ENCODE data around the gene INPP4A. TPM values are rescaled to one million over a fixed set of nuclear protein-coding genes. Genes with fewer than 3 reads are reported as not detected.
"Not testable (repeated sequence)": the region's sequence is repeated elsewhere in the genome, so short reads cannot be mapped to it uniquely, and the experiment has no call there.

Gene INPP4A
- 10 to 100 TPM; 15.7 to 18.1 (median 15.8) TPM for total RNA-seq
- 5.1 TPM for polyA plus RNA-seq
- long read RNA-seq, donor 1, partial matches to known transcripts, result 11 of 26 reads
- long read RNA-seq, donor 1, other reads (novel, unspliced or antisense), result 14 of 26 reads
- long read RNA-seq, donor 2, partial matches to known transcripts, result 0 of 12 reads
- long read RNA-seq, donor 2, other reads (novel, unspliced or antisense), result 12 of 12 reads
- long read RNA-seq, donor 3, partial matches to known transcripts, result 4 of 7 reads
- long read RNA-seq, donor 3, other reads (novel, unspliced or antisense), result 3 of 7 reads
- long read RNA-seq, donor 4, partial matches to known transcripts, result 5 of 15 reads
- long read RNA-seq, donor 4, other reads (novel, unspliced or antisense), result 9 of 15 reads

DNA sequence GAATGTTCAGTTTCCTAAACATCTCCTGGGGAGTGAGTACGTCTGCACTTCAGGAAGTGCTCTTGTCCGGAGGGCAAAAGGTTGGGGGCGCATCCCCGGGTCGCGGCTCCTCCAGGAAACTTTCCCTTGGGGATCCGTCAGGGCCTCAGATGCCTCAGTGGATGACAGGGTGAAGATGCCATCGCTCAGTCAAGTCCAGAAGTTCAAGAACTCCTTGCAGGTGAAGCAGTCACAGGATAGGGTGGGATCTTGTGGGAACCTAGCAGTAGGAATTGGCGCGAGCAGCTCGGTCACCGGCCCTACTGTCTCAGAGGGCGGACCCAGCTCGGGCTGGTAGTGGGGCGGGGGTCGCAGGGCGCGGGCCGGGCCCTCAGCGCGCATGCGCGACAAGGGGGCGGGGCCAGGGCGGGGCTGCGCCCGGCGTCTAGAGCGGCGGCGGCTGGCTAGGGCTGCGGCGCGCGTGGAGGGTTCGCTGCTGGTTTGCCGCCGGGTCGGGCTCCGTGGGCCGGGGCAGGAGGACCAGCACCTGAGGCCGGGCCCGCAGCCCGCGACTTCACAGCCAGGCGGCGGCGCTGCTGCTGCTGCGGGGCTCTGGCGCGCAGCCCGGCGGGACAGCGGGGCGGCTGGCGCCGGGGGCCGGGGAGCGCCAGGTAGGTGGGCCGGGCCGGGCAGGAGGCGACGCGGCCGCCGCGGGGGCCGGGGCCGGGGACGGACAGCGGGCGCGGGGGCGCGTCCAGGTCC is at the start of gene INPP4A:
Gene INPP4A (plus strand): TSS at position 423 of the 741 bp plus-strand sequence. CDS start 75,191 bp downstream, outside the sequence.
- no peaks in the 10 kb centered on the region for H3K9me3 ChIP-seq (ENCODE audit: control insufficient read depth, low read length)
- intact Hi-C loops (cut with DNase I), result loop anchor here in 2 of 4 donors (10.0 kb wide), 2 partner anchors 120 to 130 kb away; no protein-coding TSS in a partner anchor

DNA sequence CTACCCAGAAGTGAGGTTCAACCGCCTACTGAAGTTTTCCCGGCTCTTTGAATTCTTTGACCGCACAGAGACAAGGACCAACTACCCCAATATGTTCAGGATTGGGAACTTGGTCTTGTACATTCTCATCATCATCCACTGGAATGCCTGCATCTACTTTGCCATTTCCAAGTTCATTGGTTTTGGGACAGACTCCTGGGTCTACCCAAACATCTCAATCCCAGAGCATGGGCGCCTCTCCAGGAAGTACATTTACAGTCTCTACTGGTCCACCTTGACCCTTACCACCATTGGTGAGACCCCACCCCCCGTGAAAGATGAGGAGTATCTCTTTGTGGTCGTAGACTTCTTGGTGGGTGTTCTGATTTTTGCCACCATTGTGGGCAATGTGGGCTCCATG is 48.7 kb upstream of the INPP4A start:
- WGBS, result 93% methylated on average over 6 of the region's 6 CpGs
- intact Hi-C loops (cut with DNase I), result no loop called here

More for the DNA sequence above, at the start of gene INPP4A:
- DNase-seq (peak; percentile 77 to 92 (median 92)), ATAC-seq (peak; percentile 94 to 96)
- Histone ChIP-seq H3K27me3 (ENCODE audit: control insufficient read depth, insufficient read depth) (no peaks in the 10 kb centered on the region), H3K27ac (ENCODE audit: low read length) (peak within 1 kb of the TSS; percentile 50), H3K4me3 (ENCODE audit: low read length) (peak within 1 kb of the TSS; percentile 64), H3K4me1 (ENCODE audit: control insufficient read depth, insufficient read depth, low read length) (peaks cover 3% of the 10 kb centered on the region)
- WGBS, result under 1% methylated on average over 75 of the region's 75 CpGs

DNA sequence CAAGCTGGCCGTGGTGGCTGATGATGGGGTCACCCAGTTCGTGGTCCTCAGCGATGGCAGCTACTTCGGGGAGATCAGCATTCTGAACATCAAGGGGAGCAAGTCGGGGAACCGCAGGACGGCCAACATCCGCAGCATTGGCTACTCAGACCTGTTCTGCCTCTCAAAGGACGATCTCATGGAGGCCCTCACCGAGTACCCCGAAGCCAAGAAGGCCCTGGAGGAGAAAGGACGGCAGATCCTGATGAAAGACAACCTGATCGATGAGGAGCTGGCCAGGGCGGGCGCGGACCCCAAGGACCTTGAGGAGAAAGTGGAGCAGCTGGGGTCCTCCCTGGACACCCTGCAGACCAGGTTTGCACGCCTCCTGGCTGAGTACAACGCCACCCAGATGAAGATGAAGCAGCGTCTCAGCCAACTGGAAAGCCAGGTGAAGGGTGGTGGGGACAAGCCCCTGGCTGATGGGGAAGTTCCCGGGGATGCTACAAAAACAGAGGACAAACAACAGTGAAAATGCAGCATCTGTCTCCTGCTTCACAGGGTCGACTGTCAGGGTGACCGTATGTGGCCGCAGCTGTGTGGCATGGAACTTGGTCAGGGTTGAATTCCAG is 47.8 kb upstream of the INPP4A start:
- intact Hi-C loops (cut with DNase I), result no loop called here
- H3K27me3 ChIP-seq (ENCODE audit: control insufficient read depth, insufficient read depth), result no peaks in the 10 kb centered on the region
- H3K4me1 ChIP-seq (ENCODE audit: control insufficient read depth, insufficient read depth, low read length), result no peaks in the 10 kb centered on the region
- ATAC-seq, result no peak
- no peaks in the 10 kb centered on the region for H3K9me3 ChIP-seq (ENCODE audit: control insufficient read depth, low read length)
- H3K27ac ChIP-seq (ENCODE audit: low read length), result no peak overlapping the region
- no peak for DNase-seq
- WGBS, result 93% methylated on average over 23 of the region's 23 CpGs
- H3K4me3 ChIP-seq (ENCODE audit: low read length), result no peak overlapping the region

More for the DNA sequence above, 48.7 kb upstream of the INPP4A start:
- H3K27me3 ChIP-seq (ENCODE audit: control insufficient read depth, insufficient read depth), result no peaks in the 10 kb centered on the region
- no peak overlapping the region for H3K4me3 ChIP-seq (ENCODE audit: low read length)
- DNase-seq (no peak), ATAC-seq (no peak)
- H3K9me3 ChIP-seq (ENCODE audit: control insufficient read depth, low read length), result no peaks in the 10 kb centered on the region
- H3K27ac ChIP-seq (ENCODE audit: low read length), result no peak overlapping the region
- no peaks in the 10 kb centered on the region for H3K4me1 ChIP-seq (ENCODE audit: control insufficient read depth, insufficient read depth, low read length)

DNA sequence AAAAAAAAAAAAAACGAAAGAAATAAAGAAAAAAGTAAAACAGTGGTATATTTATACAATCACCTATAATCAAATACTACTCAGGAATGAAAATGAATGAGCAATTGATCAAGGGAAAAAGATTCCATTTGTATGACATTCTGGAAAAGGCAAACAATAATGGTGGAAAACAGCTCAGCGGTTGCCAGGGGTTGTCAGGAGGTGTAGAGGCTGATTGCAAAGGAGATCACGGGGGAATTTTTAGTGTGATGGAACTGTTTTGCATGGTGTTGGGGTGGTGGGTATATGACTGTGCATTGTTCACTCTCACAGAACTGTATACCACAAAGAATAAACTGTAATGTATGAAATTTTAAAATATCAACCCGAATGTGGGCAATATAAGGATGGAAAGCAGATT is 45.5 kb upstream of the INPP4A start:
- H3K27ac ChIP-seq (ENCODE audit: low read length), result no peak overlapping the region
- H3K4me3 ChIP-seq (ENCODE audit: low read length), result no peak overlapping the region
- DNase-seq, result no peak
- no peaks in the 10 kb centered on the region for H3K9me3 ChIP-seq (ENCODE audit: control insufficient read depth, low read length)
- WGBS, result 64% methylated on average over 4 of the region's 4 CpGs
- no peaks in the 10 kb centered on the region for H3K4me1 ChIP-seq (ENCODE audit: control insufficient read depth, insufficient read depth, low read length)
- no peaks in the 10 kb centered on the region for H3K27me3 ChIP-seq (ENCODE audit: control insufficient read depth, insufficient read depth)
- intact Hi-C loops (cut with DNase I), result no loop called here
- ATAC-seq, result no peak

DNA sequence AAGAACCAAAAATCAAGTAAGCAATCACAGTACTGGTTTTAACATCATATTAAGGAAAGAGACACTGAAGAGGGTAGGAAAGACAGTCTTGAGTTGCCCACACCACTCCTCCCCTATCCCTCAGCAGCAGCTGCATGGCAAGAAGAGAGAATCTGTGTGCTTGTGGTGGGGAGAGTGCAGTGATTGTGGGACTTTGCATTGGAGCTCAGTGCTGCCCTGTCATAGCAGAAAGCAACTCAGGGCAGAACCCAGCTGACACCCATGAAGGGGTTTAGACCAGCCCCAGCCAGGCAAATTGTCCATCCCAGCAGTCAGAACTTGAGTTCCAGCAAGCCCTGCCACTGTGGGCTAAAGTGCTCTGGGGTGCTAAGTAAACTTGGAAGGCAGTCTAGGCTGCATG is 40.8 kb upstream of the INPP4A start:
- DNase-seq, result no peak
- Histone ChIP-seq H3K27me3 (ENCODE audit: control insufficient read depth, insufficient read depth) (no peaks in the 10 kb centered on the region), H3K4me1 (ENCODE audit: control insufficient read depth, insufficient read depth, low read length) (no peaks in the 10 kb centered on the region), H3K4me3 (ENCODE audit: low read length) (no peak overlapping the region), H3K9me3 (ENCODE audit: control insufficient read depth, low read length) (no peaks in the 10 kb centered on the region), H3K27ac (ENCODE audit: low read length) (no peak overlapping the region)
- no peak for ATAC-seq
- intact Hi-C loops (cut with DNase I), result no loop called here

DNA sequence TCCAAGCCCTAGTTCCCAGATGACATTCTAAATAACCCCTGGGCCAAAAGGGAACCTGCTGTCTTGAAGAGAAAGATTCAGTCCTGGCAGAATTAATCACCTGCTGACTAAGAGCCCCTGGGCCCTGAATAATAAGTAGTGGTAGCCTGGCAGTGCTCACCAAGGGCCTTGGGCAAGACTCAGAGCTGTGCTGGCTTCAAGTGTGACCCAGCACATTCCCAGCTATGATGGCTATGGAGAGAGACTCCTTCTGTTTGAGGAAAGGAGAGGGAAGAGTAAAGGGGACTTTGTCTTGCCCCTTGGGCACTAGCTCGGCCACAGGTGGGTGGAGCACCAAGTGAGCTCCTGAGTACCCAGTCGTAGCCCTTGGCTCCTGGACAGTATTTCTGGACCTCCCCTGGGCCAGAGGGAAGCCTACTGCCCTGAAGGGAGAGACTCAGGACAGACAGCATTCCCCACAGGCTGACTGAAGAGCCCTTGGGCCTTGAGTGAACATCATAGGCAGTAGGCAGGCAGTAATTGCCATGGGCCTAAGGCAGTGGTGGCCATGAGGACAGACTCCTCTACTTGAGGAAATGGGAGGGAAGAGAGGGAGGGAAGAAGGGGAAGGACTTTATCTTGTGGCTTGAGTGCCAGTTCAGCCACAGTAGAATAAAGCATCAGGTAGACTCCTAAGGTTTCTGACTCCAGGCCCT is 40.0 kb upstream of the INPP4A start:
- no peaks in the 10 kb centered on the region for H3K9me3 ChIP-seq (ENCODE audit: control insufficient read depth, low read length)
- DNase-seq (no peak), ATAC-seq (no peak)
- no peak overlapping the region for H3K27ac ChIP-seq (ENCODE audit: low read length)
- WGBS, result 86% methylated on average over 2 of the region's 2 CpGs
- no peaks in the 10 kb centered on the region for H3K27me3 ChIP-seq (ENCODE audit: control insufficient read depth, insufficient read depth)
- H3K4me1 ChIP-seq (ENCODE audit: control insufficient read depth, insufficient read depth, low read length), result no peaks in the 10 kb centered on the region
- H3K4me3 ChIP-seq (ENCODE audit: low read length), result no peak overlapping the region
- intact Hi-C loops (cut with DNase I), result no loop called here

DNA sequence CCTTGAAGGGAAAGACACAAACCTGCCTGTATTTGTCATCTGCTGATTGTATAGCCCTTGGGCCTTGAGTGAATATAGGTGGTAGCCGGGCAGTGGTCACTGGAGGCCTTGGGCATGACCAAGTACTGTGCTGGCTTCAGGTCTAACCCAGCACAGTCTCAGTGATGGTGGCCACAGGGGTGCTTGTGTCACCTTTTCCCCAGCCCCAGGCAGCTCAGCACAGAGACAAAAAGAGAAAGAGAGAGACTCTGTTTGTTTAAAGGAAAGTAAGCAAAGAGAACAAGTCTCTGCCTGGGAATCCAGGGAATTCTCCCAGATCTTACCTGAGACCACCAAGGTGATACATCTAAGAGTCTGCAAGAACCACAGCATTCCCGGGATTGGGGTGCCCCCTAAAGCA is 39.4 kb upstream of the INPP4A start:
- intact Hi-C loops (cut with DNase I), result no loop called here
- H3K27me3 ChIP-seq (ENCODE audit: control insufficient read depth, insufficient read depth), result no peaks in the 10 kb centered on the region
- H3K4me3 ChIP-seq (ENCODE audit: low read length), result no peak overlapping the region
- H3K9me3 ChIP-seq (ENCODE audit: control insufficient read depth, low read length), result no peaks in the 10 kb centered on the region
- ATAC-seq, result no peak
- 84% methylated on average over 2 of the region's 2 CpGs for WGBS
- DNase-seq, result no peak
- no peak overlapping the region for H3K27ac ChIP-seq (ENCODE audit: low read length)
- H3K4me1 ChIP-seq (ENCODE audit: control insufficient read depth, insufficient read depth, low read length), result no peaks in the 10 kb centered on the region

DNA sequence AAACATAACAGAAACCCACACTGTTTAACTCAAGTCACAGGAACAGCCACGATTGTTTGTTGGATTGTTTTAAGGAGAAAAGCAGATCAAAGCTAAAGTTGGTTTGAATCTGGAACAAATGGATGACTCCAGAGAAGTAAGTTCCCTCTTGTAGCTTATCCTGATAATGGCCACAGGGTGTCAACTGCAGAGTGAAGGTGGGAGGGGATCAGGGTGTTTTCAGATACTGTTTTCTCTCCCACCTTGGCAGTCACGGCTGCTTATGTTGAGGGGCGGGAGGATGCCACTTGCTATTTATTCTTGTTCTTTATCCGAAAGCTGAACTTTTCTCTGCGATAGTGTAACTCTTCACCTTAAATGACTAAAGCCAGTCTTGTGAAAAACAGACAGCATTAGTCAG is 36.5 kb upstream of the INPP4A start:
- H3K4me1 ChIP-seq (ENCODE audit: control insufficient read depth, insufficient read depth, low read length), result no peaks in the 10 kb centered on the region
- ATAC-seq, result no peak
- H3K9me3 ChIP-seq (ENCODE audit: control insufficient read depth, low read length), result no peaks in the 10 kb centered on the region
- intact Hi-C loops (cut with DNase I), result no loop called here
- H3K4me3 ChIP-seq (ENCODE audit: low read length), result no peak overlapping the region
- WGBS, result 70% methylated on average over 5 of the region's 5 CpGs
- H3K27ac ChIP-seq (ENCODE audit: low read length), result no peak overlapping the region
- H3K27me3 ChIP-seq (ENCODE audit: control insufficient read depth, insufficient read depth), result no peaks in the 10 kb centered on the region
- DNase-seq, result no peak

DNA sequence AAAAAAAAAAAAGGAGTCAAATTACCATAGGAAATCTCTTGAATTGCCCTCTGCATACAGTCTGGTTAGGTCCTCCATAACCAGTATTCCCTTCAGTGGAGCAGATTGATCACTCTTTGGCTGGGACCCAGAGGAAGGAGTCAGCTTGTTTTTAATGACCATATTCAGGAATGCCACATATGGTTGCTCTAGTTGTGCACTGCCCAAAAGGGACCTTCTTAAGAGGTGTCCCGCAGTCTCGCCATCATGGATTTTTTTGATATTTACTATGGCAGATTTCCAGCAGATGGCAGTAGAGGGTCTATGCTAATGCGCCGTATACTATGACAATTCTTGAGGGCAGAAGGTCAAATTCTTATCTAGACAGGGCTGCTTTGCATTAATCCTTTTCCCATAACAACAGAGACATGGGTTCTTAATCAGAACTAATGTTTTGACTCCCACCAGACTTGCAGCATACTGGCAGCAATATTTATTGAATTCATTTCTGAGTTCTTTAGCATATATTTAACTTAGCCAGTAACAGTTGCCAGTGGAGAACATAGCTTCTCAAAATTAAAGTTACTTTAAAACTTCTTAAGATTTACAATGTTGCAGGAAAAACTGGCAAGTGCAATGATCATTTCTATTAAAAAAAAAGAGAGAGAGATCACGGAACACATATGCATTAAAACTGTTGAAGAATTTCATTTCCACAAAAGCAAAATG is 31.8 kb upstream of the INPP4A start:
- WGBS, result 26% methylated on average over 5 of the region's 5 CpGs
- no peak overlapping the region for H3K4me3 ChIP-seq (ENCODE audit: low read length)
- no peaks in the 10 kb centered on the region for H3K4me1 ChIP-seq (ENCODE audit: control insufficient read depth, insufficient read depth, low read length)
- ATAC-seq (peak; percentile 71 to 81), DNase-seq (no peak)
- intact Hi-C loops (cut with DNase I), result loop anchor here in 3 of 4 donors (5.0 to 10.0 kb wide), 4 partner anchors 102 to 194 kb away; partner anchors contain the start of genes COA5 (in 3 of the 3) and UNC50 (in 3 of the 3)
- H3K27ac ChIP-seq (ENCODE audit: low read length), result no peak overlapping the region
- no peaks in the 10 kb centered on the region for H3K27me3 ChIP-seq (ENCODE audit: control insufficient read depth, insufficient read depth)
- no peaks in the 10 kb centered on the region for H3K9me3 ChIP-seq (ENCODE audit: control insufficient read depth, low read length)

DNA sequence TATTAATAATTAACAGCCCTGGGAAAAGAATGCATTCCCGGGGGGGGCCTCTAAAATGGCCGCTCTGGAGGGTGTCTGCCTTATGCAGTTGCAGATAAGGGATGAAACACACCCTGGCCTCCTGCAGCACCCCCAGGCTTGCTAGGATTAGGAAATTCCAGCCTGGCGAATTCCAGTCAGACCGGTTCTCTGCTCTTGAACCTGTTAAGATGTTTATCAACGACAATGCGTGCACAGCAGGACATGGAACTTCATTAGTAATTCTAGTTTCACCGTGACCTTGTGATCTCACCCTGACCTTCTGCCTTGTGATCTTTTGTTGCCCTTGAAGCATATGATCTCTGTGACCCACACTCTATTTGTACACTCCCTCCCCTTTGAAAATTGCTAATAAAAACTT is 30.4 kb upstream of the INPP4A start:
- not testable (repeated sequence) for DNase-seq; H3K27ac ChIP-seq (ENCODE audit: low read length); H3K4me1 ChIP-seq (ENCODE audit: control insufficient read depth, insufficient read depth, low read length); H3K9me3 ChIP-seq (ENCODE audit: control insufficient read depth, low read length); ATAC-seq; H3K27me3 ChIP-seq (ENCODE audit: control insufficient read depth, insufficient read depth); H3K4me3 ChIP-seq (ENCODE audit: low read length)
- intact Hi-C loops (cut with DNase I), result loop anchor here in 3 of 4 donors (5.0 to 10.0 kb wide), 4 partner anchors 101 to 193 kb away; partner anchors contain the start of genes COA5 (in 3 of the 3) and UNC50 (in 3 of the 3)
- 97% methylated on average over 7 of the region's 7 CpGs for WGBS

Data from right cardiac atrium (tissue), 5 donors.